ENCODE results near the gene ARHGAP6.

The ARHGAP6 gene

GRCh38 chrX:11666164-11666563 lies 444 bp upstream of the ARHGAP6 start:
- H3K27ac ChIP-seq (replicated peaks), result no peak overlapping the region
- no peak overlapping the region for H3K4me3 ChIP-seq (replicated peaks; ENCODE audit: insufficient read depth, low read length)
- no peak for DNase-seq (ENCODE audit: low read depth in 1 of 2, low spot score in 1 of 2)
- TF ChIP-seq, protein P1, sequence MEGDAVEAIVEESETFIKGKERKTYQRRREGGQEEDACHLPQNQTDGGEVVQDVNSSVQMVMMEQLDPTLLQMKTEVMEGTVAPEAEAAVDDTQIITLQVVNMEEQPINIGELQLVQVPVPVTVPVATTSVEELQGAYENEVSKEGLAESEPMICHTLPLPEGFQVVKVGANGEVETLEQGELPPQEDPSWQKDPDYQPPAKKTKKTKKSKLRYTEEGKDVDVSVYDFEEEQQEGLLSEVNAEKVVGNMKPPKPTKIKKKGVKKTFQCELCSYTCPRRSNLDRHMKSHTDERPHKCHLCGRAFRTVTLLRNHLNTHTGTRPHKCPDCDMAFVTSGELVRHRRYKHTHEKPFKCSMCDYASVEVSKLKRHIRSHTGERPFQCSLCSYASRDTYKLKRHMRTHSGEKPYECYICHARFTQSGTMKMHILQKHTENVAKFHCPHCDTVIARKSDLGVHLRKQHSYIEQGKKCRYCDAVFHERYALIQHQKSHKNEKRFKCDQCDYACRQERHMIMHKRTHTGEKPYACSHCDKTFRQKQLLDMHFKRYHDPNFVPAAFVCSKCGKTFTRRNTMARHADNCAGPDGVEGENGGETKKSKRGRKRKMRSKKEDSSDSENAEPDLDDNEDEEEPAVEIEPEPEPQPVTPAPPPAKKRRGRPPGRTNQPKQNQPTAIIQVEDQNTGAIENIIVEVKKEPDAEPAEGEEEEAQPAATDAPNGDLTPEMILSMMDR (IDR thresholded peaks at IDR 0.05; ENCODE audit: insufficient read depth, low read length), result no peak
- no peak for TF ChIP-seq REST (IDR thresholded peaks at IDR 0.05; ENCODE audit: insufficient replicate concordance, low read depth)
- TF ChIP-seq POLR2AphosphoS5 (IDR thresholded peaks at IDR 0.05; ENCODE audit: low read depth), result no peak
- TF ChIP-seq GABPA (IDR thresholded peaks at IDR 0.05; ENCODE audit: low read depth), result no peak
- TF ChIP-seq SPI1 (IDR thresholded peaks at IDR 0.05; ENCODE audit: borderline replicate concordance, low read depth), result no peak
- no peaks in the 10 kb centered on the region for H3K27me3 ChIP-seq (ENCODE audit: insufficient read depth, poor library complexity, severe bottlenecking)

- Histone ChIP-seq H3K27ac (replicated peaks) (no peak overlapping the region), H3K27me3 (ENCODE audit: insufficient read depth, poor library complexity, severe bottlenecking) (no peaks in the 10 kb centered on the region), H3K4me3 (replicated peaks; ENCODE audit: insufficient read depth, low read length) (no peak overlapping the region)
- TF ChIP-seq GABPA (IDR thresholded peaks at IDR 0.05; ENCODE audit: low read depth), result no peak
- TF ChIP-seq REST (IDR thresholded peaks at IDR 0.05; ENCODE audit: insufficient replicate concordance, low read depth), result no peak
- TF ChIP-seq, protein P1 (IDR thresholded peaks at IDR 0.05; ENCODE audit: insufficient read depth, low read length), result no peak
- no peak for TF ChIP-seq SPI1 (IDR thresholded peaks at IDR 0.05; ENCODE audit: borderline replicate concordance, low read depth)
- TF ChIP-seq POLR2AphosphoS5 (IDR thresholded peaks at IDR 0.05; ENCODE audit: low read depth), result no peak
- no peak for DNase-seq (ENCODE audit: low read depth in 1 of 2, low spot score in 1 of 2)
Observed at GRCh38 chrX:11664211-11665167, 1.2 kb downstream of the ARHGAP6 start.

DNA sequence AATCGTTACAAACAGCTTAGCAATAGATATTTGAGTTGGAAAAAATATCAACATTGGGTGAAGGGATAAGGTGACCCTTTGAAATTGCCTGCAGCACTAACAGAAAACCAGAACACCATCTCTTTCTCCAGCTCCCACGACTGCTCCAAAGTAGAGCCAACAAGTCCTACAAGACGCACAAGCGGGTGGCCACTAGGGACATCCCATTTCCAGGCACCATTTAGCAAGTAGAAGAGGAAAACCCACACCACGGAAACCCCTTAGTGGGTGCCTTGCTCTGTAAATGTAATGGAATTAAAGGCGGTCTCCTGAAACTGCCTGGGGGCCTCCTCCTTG lies 1.9 kb downstream of the ARHGAP6 start:
- no peaks in the 10 kb centered on the region for H3K27me3 ChIP-seq (ENCODE audit: insufficient read depth, poor library complexity, severe bottlenecking)
- no peak overlapping the region for H3K4me3 ChIP-seq (replicated peaks; ENCODE audit: insufficient read depth, low read length)
- DNase-seq (ENCODE audit: low read depth in 1 of 2, low spot score in 1 of 2), result no peak
- H3K27ac ChIP-seq (replicated peaks), result no peak overlapping the region
- TF ChIP-seq POLR2AphosphoS5 (IDR thresholded peaks at IDR 0.05; ENCODE audit: low read depth), result no peak
- TF ChIP-seq GABPA (IDR thresholded peaks at IDR 0.05; ENCODE audit: low read depth), result no peak
- no peak for TF ChIP-seq REST (IDR thresholded peaks at IDR 0.05; ENCODE audit: insufficient replicate concordance, low read depth)
- TF ChIP-seq, protein P1 (IDR thresholded peaks at IDR 0.05; ENCODE audit: insufficient read depth, low read length), result no peak
- no peak for TF ChIP-seq SPI1 (IDR thresholded peaks at IDR 0.05; ENCODE audit: borderline replicate concordance, low read depth)

All from HL-60 (cell line).